Stimulated activated CD8-positive, alpha-beta memory T cell treated with anti-CD3 and anti-CD28 coated beads, Interleukin-7, amount 100 ng/mL, for 1 hour (primary cell): ENCODE results near the gene ABCG8.

ENCODE experiments used
- DNase-seq, 2 donors: peaks; one replicate each; pipeline ENCODE4 v3.0.0-alpha.2; 2020; ENCODE audit warnings: low read depth in 2 of 2

ABCG8 gene

GRCh38 chr2:43826305-43827250, 12.2 kb upstream of the ABCG8 start:
- DNase-seq = no peak

DNA sequence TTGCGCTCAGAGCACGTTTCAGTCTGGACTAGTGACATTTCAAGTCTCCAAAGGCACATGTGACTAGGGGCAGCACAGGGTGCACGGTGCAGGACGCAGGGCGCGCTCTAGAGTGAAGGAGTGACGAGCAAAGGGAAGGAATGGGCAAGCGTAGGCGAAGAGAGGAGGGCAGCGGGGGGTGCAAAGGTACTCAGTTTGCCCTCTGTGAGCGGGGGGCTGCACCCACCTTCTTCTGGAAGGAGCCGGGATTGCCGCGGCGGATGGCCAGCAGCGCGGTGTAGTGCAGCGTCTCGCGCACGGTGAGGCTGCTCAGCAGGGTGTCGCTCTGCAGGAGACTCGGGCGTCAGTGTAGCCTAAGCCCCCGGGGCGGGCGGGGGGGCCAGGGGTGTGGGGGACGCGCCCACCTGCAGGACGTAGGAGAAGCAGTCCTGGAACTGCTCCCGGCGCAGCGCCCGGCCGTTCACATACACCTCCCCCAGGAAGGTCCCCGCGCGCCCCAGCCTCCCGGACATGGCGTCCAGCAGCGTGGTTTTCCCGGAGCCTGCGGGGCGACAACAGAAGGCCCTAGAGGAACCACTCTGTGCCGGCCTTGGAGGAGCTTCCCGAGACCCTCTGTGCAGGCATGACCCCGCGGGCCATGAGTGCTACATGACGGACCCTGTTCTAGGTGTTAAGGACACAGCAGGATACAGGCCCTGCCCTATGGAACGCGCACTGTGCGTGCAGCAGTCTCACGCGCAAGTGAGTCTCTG, 7.1 kb upstream of the ABCG8 start:
- DNase-seq = no peak

DNA sequence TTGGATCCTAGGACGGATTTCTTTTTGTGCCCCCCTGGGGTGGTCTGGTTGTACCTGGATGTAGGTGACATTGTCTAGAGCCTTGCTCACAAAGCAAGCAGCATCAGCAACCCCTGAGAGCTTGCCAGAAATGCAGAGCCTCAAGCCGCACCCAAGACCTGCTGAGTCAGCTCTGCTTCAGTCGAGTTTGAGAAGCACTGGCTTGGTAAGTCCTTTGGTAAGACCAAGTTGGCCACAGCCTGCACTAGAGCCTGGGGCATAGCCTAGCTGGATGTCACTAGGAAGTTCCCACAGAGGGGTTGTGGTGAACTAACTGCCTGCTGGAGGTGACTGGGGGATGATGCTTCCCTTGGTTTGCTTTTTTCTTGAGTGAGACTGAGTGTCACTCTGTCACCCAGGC, 6.3 kb upstream of the ABCG8 start:
- no peak for DNase-seq

DNA sequence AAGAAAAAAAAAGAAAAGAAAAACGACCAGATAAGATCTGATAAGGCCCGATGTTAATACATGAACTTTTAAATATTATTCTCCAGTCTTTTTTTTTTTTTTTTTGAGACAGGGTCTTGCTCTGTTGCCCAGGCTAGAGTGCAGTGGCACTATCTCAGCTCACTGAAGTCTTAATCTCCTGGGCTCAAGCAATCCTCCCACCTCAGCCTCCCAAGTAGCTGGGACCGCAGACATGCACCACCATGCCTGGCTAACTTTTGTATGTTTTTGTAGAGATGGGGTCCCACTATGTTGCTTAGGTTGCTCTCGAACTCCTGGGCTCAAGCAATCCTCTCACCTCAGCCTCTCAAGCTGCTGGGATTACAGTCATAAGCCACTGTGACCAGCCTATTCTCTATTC, 1.7 kb upstream of the ABCG8 start:
- no peak for DNase-seq

DNA sequence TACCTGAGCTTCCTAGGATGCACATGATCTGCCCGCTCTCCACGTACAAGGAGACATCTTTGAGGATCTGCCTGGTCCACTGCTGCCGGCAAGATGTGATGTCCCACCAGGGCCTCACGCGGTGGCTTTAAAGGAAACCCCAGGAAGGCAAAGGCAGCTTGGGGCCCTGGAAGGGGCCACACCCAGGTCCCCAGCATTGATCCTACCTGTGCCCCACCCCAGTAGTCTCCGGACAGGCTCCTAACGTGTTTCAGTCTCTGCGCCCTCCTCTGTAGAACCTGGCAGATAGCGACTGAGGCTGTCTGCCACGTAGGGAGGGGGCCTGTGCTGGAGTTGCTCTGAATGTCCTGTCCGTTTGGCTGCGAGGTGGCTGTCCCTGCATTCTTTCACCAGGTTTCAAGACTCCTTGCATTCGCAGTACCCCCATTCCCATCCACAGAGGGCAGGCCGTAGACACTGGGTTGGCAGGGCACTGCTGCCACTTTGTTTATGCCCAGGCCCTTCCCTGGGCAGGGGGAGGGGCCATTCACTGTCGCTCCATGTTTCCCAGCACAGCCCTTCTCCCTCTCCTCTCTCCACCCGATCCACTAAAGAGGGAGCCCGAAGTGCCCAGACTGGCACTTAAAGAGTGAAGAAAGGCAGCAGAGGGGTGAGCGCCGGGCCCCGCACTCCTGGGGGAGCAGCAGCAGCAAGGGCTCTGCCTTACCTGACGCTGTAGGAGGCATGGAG, 776 bp upstream of the ABCG8 start:
- DNase-seq = no peak

GRCh38 chr2:43839776-43840564, 1.2 kb downstream of the ABCG8 start:
- DNase-seq = no peak

DNA sequence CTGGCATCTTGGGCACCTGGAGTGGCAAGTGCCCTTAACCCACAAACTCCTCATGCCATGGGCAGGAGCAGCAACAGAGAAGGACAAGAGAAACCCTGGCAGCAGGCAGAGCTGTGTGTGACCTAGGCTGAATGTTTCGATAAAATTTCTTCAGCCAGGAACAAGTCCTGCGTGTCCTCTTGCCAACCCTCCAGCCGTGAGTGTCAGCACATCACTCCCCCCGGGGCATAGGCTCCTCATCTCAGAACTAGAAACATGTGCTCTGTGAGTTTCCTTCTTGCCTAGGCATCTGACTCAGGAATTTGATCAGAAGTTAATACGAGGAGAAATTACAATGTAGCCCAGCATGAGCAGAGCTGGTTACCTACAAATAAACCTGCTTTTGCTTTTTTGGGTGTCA, 2.2 kb downstream of the ABCG8 start:
- no peak for DNase-seq

DNA sequence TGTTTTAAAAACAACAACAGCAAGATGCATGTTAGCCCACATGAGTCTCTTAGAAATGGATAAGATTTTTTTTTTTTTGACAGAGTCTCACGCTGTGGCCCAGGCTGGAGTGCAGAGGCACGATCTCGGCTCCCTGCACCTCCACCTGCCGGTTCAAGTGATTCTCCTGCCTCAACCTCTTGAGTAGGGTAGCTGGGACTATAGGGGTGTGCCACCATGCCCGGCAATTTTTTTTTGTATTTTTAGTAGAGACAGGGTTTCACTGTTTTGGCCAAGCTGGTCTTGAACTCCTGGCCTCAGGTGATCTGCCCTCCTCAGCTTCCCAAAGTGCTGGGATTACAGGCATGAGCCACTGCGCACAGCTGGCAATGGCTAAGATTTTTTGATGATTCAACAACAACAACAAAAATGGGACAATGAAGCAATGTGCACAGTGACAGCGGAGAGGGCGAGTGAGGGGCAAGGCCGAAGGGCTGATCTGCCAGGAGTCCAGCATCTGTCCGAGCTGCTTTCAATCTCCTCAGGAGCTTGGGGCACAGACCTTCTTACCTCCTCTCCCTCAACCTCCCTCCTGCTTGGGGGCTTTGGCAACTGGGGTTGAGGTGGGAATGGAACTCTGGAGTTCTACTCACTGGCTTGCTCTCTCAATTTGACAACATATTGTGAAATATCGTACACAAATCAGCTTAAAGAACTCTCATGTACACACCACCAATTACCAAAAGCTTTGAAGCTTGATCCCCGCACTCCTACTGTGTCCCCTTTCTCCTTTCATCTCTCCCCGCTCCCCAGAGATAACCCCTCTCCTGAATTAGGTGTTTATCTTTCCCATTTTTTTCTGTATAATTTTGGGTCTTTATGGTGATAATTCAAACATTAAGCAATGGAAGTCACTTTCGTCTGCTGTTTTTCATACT, 3.4 kb downstream of the ABCG8 start:
- DNase-seq = no peak

DNA sequence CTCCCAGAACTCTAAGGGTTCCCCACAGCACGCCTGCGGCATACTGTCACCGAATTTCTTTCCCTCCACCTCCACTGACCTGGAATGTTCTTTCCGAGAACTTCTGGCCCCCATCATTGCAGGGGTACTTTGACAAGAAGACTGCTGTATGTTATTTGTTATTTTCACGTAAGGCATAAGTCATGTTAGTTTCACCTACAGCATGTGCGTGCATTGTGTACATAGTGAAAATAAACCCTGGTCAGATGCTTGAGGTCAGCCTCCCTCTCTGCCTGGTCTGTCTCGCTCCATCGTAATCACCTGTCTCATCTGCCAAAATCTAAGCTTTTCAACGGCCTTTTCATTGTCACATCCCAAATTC, 4.1 kb downstream of the ABCG8 start:
- DNase-seq = no peak

- no peak for DNase-seq
Measured at GRCh38 chr2:43845181-43845580, 6.4 kb downstream of the ABCG8 start.

- DNase-seq = no peak
Measured at GRCh38 chr2:43846140-43846793, 7.5 kb downstream of the ABCG8 start.

- DNase-seq = no peak
Measured at GRCh38 chr2:43848214-43848613, 9.4 kb downstream of the ABCG8 start.

- DNase-seq = no peak
Measured at GRCh38 chr2:43851011-43851980, 12.5 kb downstream of the ABCG8 start.

GRCh38 chr2:43852196-43852730, 13.5 kb downstream of the ABCG8 start:
- DNase-seq = no peak

- no peak for DNase-seq
Measured at GRCh38 chr2:43853141-43854081, 14.6 kb downstream of the ABCG8 start.

DNA sequence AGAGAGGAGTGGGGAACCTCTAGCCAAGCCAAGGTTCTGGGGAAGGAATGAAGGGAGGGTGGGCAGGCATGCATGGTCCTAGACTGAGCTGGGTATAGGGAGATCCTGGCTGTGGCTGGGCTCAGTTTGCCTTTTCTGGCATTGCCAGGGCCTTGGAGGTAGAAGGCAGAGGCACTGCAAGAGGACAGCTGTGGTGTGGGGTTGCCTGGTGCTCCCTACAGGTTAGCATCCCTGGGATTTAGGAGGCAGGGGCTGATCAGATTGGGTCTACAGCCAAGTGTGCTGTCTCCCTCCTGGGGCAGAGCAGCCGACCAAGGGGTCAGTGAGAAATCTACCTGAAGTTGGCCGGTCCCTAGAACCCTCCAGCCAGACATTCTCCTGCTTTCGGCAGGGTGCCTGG, 15.9 kb downstream of the ABCG8 start:
- DNase-seq = no peak

DNA sequence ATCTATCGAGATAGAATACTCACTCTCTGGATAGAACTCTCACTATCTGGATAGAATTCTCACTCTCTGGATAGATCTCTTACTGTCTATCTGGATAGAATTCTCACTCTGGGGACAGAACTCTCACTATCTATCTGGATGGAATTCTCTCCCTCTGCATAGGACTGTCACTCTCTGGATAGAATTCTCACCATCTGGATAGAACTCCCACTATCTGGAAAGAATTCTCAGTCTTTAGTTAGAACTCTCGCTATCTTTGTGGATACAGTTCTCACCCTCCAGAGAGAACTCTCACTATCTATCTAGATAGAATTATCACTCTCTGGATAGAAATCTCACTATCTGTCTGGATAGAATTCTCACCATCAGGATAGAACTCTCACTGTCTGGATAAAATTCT, 16.5 kb downstream of the ABCG8 start:
- DNase-seq = no peak
